Liver (tissue), 9 donors: ENCODE measurements around the gene GUCA1C. TPM values are rescaled to one million over a fixed set of nuclear protein-coding genes. Genes with fewer than 3 reads are reported as not detected.

Experiments
- DNase-seq: peaks from one replicate; pipeline ENCODE4 v3.0.0-alpha.2; 2017; ENCODE audit warnings: low spot score
- H3K27ac ChIP-seq, 2 donors: one replicate each; pipeline ENCODE4 v1.7.0; 2013; ENCODE audit warnings: inconsistent platforms in 2 of 2, low read length in 2 of 2, control low read depth in 1 of 2, low read depth in 1 of 2, mild to moderate bottlenecking in 1 of 2
- H3K27me3 ChIP-seq, 4 donors: one replicate each; pipeline versions ENCODE4 v1.6.1 to v1.7.0; 2013; ENCODE audit warnings: low read length in 3 of 4, inconsistent platforms in 1 of 4, mild to moderate bottlenecking in 1 of 4, moderate library complexity in 1 of 4; ENCODE audit not compliant: control insufficient read depth in 4 of 4, insufficient read depth in 4 of 4
- H3K36me3 ChIP-seq, 4 donors: one replicate each; pipeline versions ENCODE4 v1.6.1 to v1.7.0; 2013; ENCODE audit warnings: low read length in 3 of 4, mild to moderate bottlenecking in 3 of 4, low read depth in 1 of 4, moderate library complexity in 1 of 4; ENCODE audit not compliant: control insufficient read depth in 4 of 4, insufficient read depth in 3 of 4
- H3K4me1 ChIP-seq, 4 donors: one replicate each; pipeline versions ENCODE4 v1.6.1 to v1.7.0; 2013; ENCODE audit warnings: low read length in 3 of 4, mild to moderate bottlenecking in 3 of 4, moderate library complexity in 1 of 4; ENCODE audit not compliant: control insufficient read depth in 4 of 4, insufficient read depth in 4 of 4
- H3K4me3 ChIP-seq, 3 donors: one replicate each; pipeline versions ENCODE4 v1.6.1 to v1.7.0; 2013; ENCODE audit warnings: low read length in 3 of 3, control low read depth in 1 of 3, low read depth in 1 of 3, mild to moderate bottlenecking in 1 of 3
- H3K9ac ChIP-seq, 2 donors: one replicate each; pipeline ENCODE4 v1.7.0; 2013; ENCODE audit warnings: low read length in 2 of 2, mild to moderate bottlenecking in 2 of 2, moderate library complexity in 2 of 2, control low read depth in 1 of 2, low read depth in 1 of 2
- H3K9me3 ChIP-seq, 4 donors: one replicate each; pipeline versions ENCODE4 v1.6.1 to v1.7.0; 2013; ENCODE audit warnings: low read length in 3 of 4; ENCODE audit not compliant: control insufficient read depth in 4 of 4
- ATF3 ChIP-seq: IDR thresholded peaks from 2 replicates; pipeline ENCODE4 v1.6.1; 2016; ENCODE audit warnings: antibody characterized with exemption
- CTCF ChIP-seq: fragments of 150-350 bp; IDR thresholded peaks from 2 replicates; pipeline ENCODE4 v1.5.1; 2017; ENCODE audit warnings: improper control_type of control experiment, low read depth, low read length; ENCODE audit not compliant: missing input control
- FOXA2 ChIP-seq: IDR thresholded peaks from 2 replicates; pipeline ENCODE4 v1.6.1; 2016; ENCODE audit warnings: antibody characterized with exemption
- GABPA ChIP-seq, 2 donors: IDR thresholded peaks in 1 of 2; conservative IDR thresholded peaks in 1 of 2; 2 replicates each; pipeline ENCODE4 v1.6.1; 2016; ENCODE audit warnings: antibody characterized with exemption in 2 of 2, mild to moderate bottlenecking in 1 of 2, moderate library complexity in 1 of 2
- JUND ChIP-seq, 2 donors: IDR thresholded peaks; 2 replicates each; pipeline ENCODE4 v1.6.1; 2016; ENCODE audit warnings: antibody characterized with exemption in 2 of 2
- MAX ChIP-seq: IDR thresholded peaks from 2 replicates; pipeline ENCODE4 v1.6.1; 2016; ENCODE audit warnings: antibody characterized with exemption
- RAD21 ChIP-seq, 2 donors: IDR thresholded peaks; 2 replicates each; pipeline ENCODE4 v1.6.1; 2016; ENCODE audit warnings: antibody characterized with exemption in 2 of 2, mild to moderate bottlenecking in 2 of 2
- RXRA ChIP-seq, 2 donors: IDR thresholded peaks; 2 replicates each; pipeline ENCODE4 v1.6.1; 2017 to 2018; ENCODE audit warnings: antibody characterized with exemption in 2 of 2, mild to moderate bottlenecking in 1 of 2
- SP1 ChIP-seq: IDR thresholded peaks from 2 replicates; pipeline ENCODE4 v1.6.1; 2018; ENCODE audit warnings: antibody characterized with exemption, mild to moderate bottlenecking
- YY1 ChIP-seq: IDR thresholded peaks from 2 replicates; pipeline ENCODE4 v1.6.1; 2016; ENCODE audit warnings: antibody characterized with exemption, mild to moderate bottlenecking
- ZBTB33 ChIP-seq: IDR thresholded peaks from 2 replicates; pipeline ENCODE4 v1.6.1; 2016; ENCODE audit warnings: antibody characterized with exemption
- WGBS: extraction: QIAGEN DNeasy Blood & Tissue Kit; methylation state at CpG from one replicate; pipeline ENCODE4 v1.1.7; 2013; 5-methylcytosine and 5-hydroxymethylcytosine counted together
- polyA plus RNA-seq, 2 donors: library from polyadenylated mRNA; stranded (reverse) in 1 of 2; unstranded in 1 of 2; fragments of 200-250 nt in 1 of 2; fragments of >200 nt in 1 of 2; fragmentation: Nextera tagmentation in 1 of 2; extraction: Ambion mirVana in 1 of 2; gene quantifications; one replicate each; pipeline versions ENCODE4 v1.2.1 to v1.2.3, GENCODE V29; 2013 to 2015
- total RNA-seq, 2 donors: library from RNA; depleted of rRNA; stranded (reverse); fragments of >200 nt; gene quantifications; one replicate each; pipeline ENCODE4 v1.2.3, GENCODE V29; 2014
- donor health status: healthy.
- donor health status: healthy.
- donor health status: healthy.
- donor health status: healthy.
- donor health status: healthy.

The GUCA1C gene
- total and polyA plus RNA-seq, 4 donors = not detected

DNA sequence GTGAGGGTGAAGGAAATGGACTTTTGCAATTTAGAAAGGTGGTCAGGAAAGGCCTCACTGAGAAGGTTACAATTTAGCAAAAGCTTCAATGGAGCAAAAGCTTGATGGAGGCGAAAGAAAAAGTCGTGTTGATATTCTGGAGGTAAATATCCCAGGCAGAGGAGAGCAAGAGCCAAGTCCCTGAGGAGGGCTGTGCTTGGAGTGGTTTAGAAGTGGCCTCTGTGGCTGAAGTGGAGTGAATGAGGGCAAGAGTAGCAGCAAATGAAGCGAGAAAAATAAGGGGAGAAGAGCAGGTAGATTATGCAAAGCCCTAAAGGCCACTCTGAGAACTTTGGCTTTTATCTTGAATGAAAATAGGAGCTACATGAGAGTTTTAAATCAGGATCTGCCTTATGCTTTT is 54.1 kb downstream of the GUCA1C start:
- no peak overlapping the region for H3K27ac ChIP-seq
- H3K4me3 ChIP-seq = no peak overlapping the region
- no peaks in the 10 kb centered on the region for H3K36me3 ChIP-seq
- TF ChIP-seq YY1 (no peak), ZBTB33 (no peak), MAX (no peak), FOXA2 (no peak)
- no peak overlapping the region for H3K9ac ChIP-seq
- H3K9me3 ChIP-seq = no peaks in the 10 kb centered on the region
- WGBS = 71% methylated on average over 3 of the region's 3 CpGs
- no peak for DNase-seq
- H3K27me3 ChIP-seq = no peaks in the 10 kb centered on the region
- H3K4me1 ChIP-seq = no peaks in the 10 kb centered on the region

GRCh38 chr3:108897883-108898282 is 55.8 kb downstream of the GUCA1C start:
- H3K27me3 ChIP-seq = no peaks in the 10 kb centered on the region
- H3K9ac ChIP-seq = no peak overlapping the region
- 84% methylated on average over 3 of the region's 3 CpGs for WGBS

More at GRCh38 chr3:108897883-108898282, 55.8 kb downstream of the GUCA1C start:
- TF ChIP-seq ZBTB33 (no peak), MAX (no peak), SP1 (no peak), YY1 (no peak), GABPA (IDR thresholded peaks at IDR 0.05 in 1 of 2, conservative IDR thresholded peaks at IDR 0.05 in 1 of 2) (no peak), CTCF (no peak), JUND (IDR thresholded peaks at IDR 0.05) (no peak), ATF3 (no peak), RXRA (IDR thresholded peaks at IDR 0.05) (no peak), RAD21 (IDR thresholded peaks at IDR 0.05) (no peak)
- no peaks in the 10 kb centered on the region for H3K4me1 ChIP-seq
- H3K27ac ChIP-seq = no peak overlapping the region
- no peaks in the 10 kb centered on the region for H3K9me3 ChIP-seq
- no peak overlapping the region for H3K4me3 ChIP-seq
- no peak for DNase-seq
- H3K36me3 ChIP-seq = no peaks in the 10 kb centered on the region
